Stimulated activated CD8-positive, alpha-beta memory T cell treated with anti-CD3 and anti-CD28 coated beads, Interleukin-12 subunit alpha, Interleukin-12 subunit beta, amount 100 ng/mL, for 1 hour (primary cell): ENCODE measurements around the gene ITK.
"Not testable (repeated sequence)": the region's sequence is repeated elsewhere in the genome, so short reads cannot be mapped to it uniquely, and the experiment has no call there.

Experiments used
- DNase-seq: peaks from one replicate; pipeline ENCODE4 v3.0.0-alpha.2; 2020; ENCODE audit warnings: low read depth

Gene ITK

GRCh38 chr5:157168286-157168685 lies 12.4 kb upstream of the ITK start:
- no peak for DNase-seq

GRCh38 chr5:157172403-157172802 lies 8.2 kb upstream of the ITK start:
- peak; percentile 56 for DNase-seq

- no peak for DNase-seq
Measured at GRCh38 chr5:157175071-157175612, 5.5 kb upstream of the ITK start.

DNA sequence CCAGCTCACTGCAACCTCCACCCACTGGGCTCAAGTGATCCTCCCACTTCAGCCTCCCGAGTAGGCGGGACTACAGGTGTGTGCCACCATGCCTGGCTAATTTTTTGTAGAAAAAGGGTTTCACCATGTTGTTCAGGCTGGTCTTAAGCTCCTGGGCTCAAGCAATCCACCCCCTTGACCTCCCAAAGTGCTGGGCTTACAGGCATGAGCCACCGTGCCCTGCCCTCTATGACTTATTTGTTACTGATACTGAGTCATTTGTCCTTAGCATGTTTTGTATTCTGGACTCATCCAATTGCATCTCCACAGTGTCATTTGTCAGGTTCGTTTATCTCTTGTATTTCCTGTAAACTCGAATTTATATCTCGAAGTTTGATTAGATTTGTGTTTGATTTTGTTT lies 2.7 kb upstream of the ITK start:
- DNase-seq, result no peak

GRCh38 chr5:157178966-157179365 lies 1.7 kb upstream of the ITK start:
- no peak for DNase-seq

DNA sequence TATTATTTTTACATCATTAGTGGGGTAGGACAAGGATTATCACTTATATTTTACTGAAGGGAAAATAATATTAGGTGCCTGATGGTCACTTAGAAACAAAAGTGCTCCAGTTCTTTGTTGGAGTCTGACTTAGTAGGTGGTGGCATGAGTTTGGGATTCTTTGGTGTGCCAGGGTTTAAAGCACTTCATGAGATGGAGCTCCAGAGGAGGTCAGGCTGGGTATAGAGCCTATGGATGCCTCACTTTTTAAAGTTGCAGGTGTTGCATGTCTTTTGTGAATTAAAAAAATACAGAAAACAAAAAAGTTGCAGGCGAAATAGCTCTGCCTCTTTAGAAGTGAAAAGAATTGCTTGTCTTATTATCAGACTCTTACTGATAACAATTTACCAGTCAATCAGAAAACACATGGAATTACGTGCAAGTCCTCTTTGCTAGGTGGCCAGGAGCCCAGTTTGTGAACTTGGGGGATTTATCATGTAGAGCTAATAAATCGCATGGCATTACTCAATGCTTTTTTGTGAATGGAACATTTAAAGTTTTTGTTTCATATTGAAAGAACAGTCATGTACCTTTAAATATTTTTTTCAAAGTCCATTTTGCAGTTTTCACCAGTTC lies 1.6 kb downstream of the ITK start:
- DNase-seq, result no peak

DNA sequence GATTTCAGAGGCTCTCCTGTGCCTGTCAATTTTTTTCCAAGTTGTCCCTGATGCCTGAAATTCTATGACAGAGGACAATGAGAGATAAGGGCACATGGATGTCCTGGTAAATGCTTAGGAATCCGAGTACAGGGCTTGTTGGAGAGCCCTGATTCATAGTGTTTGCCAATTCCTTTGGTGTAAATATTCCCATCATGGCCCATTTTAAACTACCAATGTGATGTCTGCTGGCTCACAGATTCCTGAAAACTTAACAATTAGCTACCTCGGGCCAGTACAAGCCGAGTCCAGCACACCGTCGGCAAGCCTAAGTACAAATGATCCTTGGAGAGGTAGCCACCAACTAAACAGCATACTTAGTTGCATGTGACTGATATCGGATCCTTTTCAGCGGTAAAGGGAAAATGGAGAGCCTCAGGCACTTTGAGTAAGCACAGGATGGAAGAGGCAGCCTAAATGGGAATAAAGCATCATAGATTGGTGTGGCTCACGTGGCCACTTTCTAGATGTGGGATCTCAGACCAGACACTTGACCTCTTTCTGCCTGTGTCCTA lies 3.6 kb downstream of the ITK start:
- no peak for DNase-seq

DNA sequence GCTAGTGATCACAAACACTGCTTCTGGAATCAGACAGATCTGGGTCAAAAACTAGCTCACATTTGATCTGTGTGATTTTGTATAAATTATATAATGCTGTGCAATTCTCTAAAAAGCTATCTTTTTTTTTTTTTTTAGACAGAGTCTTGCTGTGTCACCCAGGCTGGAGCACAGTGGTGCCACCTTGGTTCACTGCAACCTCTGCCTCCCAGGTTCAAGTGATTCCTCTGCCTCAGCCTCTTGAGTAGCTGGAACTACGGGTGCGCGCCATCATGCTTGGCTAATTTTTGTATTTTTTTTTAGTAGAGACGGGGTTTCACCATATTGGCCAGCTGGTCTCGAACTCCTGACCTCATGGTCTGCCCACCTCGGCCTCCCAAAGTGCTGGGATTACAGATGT lies 4.5 kb downstream of the ITK start:
- not testable (repeated sequence) for DNase-seq

DNA sequence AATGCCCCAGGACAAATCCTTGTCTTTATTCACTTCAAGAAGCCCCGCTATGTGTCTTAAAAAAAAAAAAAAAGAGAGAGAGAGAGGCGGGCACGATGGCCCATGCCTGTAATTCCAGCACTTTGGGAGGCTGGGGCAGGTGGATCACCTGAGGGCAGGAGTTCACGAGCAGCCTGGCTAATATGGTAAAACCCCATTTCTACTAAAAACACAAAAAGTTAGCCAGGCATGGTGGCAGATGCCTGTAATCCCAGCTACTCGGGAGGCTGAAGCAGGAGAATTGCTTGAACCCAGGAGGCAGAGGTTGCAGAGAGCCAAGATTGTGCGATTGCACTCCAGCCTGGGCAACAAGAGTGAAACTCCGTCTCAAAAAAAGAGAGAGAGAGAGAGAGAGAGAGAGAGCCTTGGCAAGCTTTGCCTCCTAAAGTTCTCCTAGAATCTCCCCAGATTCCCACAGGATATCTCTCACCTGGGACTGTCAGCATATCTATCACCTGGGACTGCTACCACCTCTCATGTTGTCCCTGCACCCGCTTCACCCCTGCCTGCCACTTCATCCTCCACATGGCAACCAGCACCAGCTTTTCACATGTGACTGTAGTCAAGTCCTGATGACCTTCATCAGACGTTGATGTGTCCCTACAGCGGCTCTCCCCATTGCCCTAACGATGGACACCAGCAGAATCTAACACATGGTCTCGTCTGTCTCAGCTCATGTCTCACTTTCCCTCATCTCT lies 5.8 kb downstream of the ITK start:
- DNase-seq, result no peak

- no peak for DNase-seq
Measured at GRCh38 chr5:157187046-157187754, 6.6 kb downstream of the ITK start.

GRCh38 chr5:157188270-157188669 lies 7.6 kb downstream of the ITK start:
- no peak for DNase-seq

- DNase-seq, result no peak
Measured at GRCh38 chr5:157189223-157189622, 8.6 kb downstream of the ITK start.

DNA sequence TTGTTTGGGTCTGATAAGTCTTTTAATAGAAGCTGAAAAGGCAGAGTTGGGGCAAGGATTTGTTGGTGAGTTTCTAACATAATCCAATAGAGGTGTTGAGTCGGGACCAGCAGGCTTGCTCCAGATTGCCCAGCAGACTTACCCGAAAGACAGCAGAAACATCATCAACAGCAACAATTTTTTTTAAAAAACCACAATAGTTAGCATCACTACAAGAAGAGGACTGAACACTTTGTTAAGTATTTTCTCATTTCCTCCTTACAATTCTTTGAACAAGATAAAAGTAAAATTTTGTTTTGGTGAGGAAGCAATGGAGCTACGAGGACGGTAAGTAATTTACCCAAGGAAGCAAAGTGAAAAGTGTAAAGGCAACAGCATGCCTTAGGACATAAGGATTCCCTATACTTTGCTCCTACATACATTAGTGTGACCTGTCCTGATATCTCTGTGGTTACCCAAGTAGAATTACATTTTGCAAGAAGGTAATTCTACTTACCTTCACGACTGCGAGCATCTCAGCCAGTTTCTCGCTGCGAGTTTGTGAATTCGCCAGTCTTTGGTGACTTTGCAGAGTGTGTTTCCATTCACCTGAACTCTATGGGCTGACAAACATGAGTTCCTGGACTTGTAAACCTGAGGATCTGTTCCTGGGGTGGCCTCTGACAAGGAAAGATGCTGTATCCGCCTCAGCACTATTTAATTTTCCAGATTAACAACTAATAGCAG lies 13.2 kb downstream of the ITK start:
- no peak for DNase-seq

GRCh38 chr5:157196045-157196444 lies 15.4 kb downstream of the ITK start:
- DNase-seq, result no peak

GRCh38 chr5:157197086-157197485 lies 16.4 kb downstream of the ITK start:
- no peak for DNase-seq

DNA sequence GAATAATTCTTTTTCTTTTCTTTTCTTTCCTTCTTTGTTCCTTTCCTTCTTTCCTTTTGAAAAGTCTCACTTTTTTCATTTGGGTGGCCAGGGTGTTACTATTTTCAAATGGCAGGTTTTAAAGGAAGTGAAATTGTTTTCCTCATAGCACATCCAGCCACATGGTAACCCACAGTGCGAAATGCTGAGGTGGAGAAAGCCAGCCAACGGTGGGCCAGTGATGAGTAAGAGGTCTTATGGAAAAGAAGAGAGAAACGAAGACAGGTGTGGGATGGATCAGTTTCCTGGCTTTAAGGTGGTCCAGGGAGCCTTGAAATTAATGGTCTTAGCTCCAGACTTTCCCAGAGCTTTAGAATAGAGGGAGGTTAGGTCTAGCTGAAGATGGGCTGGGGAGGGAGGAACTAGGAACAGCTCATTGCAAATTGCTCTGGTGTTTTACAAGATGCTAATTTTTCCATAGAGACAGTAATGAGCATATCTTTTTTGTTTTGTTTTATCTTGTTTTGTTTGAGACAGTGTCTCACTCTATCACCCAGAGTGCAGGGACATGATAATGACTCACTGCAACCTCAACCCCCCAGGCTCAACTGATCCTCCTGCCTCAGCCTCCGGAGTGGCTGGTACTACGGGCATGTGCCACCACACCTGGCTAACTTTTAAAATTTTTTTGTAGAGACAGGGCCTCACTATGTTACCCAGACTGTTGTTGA lies 17.8 kb downstream of the ITK start:
- DNase-seq, result peak; percentile 46

GRCh38 chr5:157201857-157202256 lies 21.2 kb downstream of the ITK start:
- no peak for DNase-seq

- DNase-seq, result no peak
Measured at GRCh38 chr5:157203417-157203816, 22.8 kb downstream of the ITK start.

- no peak for DNase-seq
Measured at GRCh38 chr5:157204765-157205164, 24.1 kb downstream of the ITK start.

- no peak for DNase-seq
Measured at GRCh38 chr5:157205708-157206107, 25.1 kb downstream of the ITK start.

DNA sequence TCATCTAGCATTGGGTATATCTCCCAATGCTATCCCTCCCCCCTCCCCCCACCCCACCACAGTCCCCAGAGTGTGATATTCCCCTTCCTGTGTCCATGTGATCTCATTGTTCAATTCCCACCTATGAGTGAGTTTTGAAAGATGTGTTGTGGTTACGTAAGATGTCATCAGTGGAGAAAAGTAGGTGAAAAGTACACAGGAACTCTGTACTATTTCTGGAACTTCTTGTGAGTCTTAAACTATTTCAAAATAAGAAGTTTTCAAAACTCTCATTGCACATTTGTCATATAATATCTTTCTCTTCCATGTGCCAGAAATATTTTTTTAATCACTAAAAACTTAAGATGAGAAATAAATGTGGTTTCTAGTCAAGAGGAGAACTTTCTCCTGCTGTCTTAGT lies 30.0 kb downstream of the ITK start:
- not testable (repeated sequence) for DNase-seq
